ENCODE measurements around the gene ATP23. TPM values are rescaled to one million over a fixed set of nuclear protein-coding genes. Genes with fewer than 3 reads are reported as not detected.

The ATP23 gene
- polyA plus RNA-seq, 3 donors: 4.3 to 11.0 (median 7.6) TPM

GRCh38 chr12:57952766-57953165 is 11.4 kb downstream of the ATP23 start:
- H3K27ac ChIP-seq (ENCODE audit: low read depth, low read length): no peak overlapping the region
- WGBS, 3 donors: 93 to 98% (median 94%) methylated on average over 2 of the region's 2 CpGs

- WGBS, 3 donors: 96 to 100% (median 98%) methylated on average over 1 of the region's 1 CpG
- H3K27ac ChIP-seq (ENCODE audit: low read depth, low read length): no peak overlapping the region
These were observed 13.4 kb downstream of the ATP23 start for GRCh38 chr12:57954768-57955167.

- WGBS, 3 donors: 96 to 100% (median 98%) methylated on average over 6 of the region's 6 CpGs
- no peak overlapping the region for H3K27ac ChIP-seq (ENCODE audit: low read depth, low read length)
These were observed 16.8 kb downstream of the ATP23 start for GRCh38 chr12:57958061-57958657.

GRCh38 chr12:57964421-57964820 is 23.1 kb downstream of the ATP23 start:
- no peak overlapping the region for H3K27ac ChIP-seq (ENCODE audit: low read depth, low read length)
- 70 to 78% (median 71%) methylated on average over 1 of the region's 1 CpG for WGBS, 3 donors

- no peak overlapping the region for H3K27ac ChIP-seq (ENCODE audit: low read depth, low read length)
- WGBS, 3 donors: 87 to 93% (median 91%) methylated on average over 8 of the region's 8 CpGs
These were observed 24.4 kb downstream of the ATP23 start for GRCh38 chr12:57965766-57966165.

GRCh38 chr12:57966536-57966935 is 25.2 kb downstream of the ATP23 start:
- H3K27ac ChIP-seq (ENCODE audit: low read depth, low read length): no peak overlapping the region

- WGBS, 3 donors: 25 to 36% (median 36%) methylated on average over 6 of the region's 6 CpGs
- H3K27ac ChIP-seq (ENCODE audit: low read depth, low read length): no peak overlapping the region
These were observed 41.9 kb downstream of the ATP23 start for GRCh38 chr12:57983146-57983857.

GRCh38 chr12:57983858-57984505 is 42.6 kb downstream of the ATP23 start:
- 78 to 86% (median 79%) methylated on average over 6 of the region's 6 CpGs for WGBS, 3 donors
- no peak overlapping the region for H3K27ac ChIP-seq (ENCODE audit: low read depth, low read length)

GRCh38 chr12:57984629-57985151 is 43.3 kb downstream of the ATP23 start:
- H3K27ac ChIP-seq (ENCODE audit: low read depth, low read length): no peak overlapping the region
- 87 to 93% (median 90%) methylated on average over 16 of the region's 16 CpGs for WGBS, 3 donors

- H3K27ac ChIP-seq (ENCODE audit: low read depth, low read length): no peak overlapping the region
These were observed 44.3 kb downstream of the ATP23 start for GRCh38 chr12:57985685-57986084.

GRCh38 chr12:57989838-57990237 is 48.5 kb downstream of the ATP23 start:
- H3K27ac ChIP-seq (ENCODE audit: low read depth, low read length): no peak overlapping the region

- whole genome bisulfite sequencing, 3 donors: 97 to 99% (median 98%) methylated on average over 6 of the region's 6 CpGs
These were observed 49.0 kb downstream of the ATP23 start for GRCh38 chr12:57990241-57990883.

GRCh38 chr12:57992001-57992400 is 50.6 kb downstream of the ATP23 start:
- 61 to 96% (median 66%) methylated on average over 2 of the region's 2 CpGs for WGBS, 3 donors
- H3K27ac ChIP-seq (ENCODE audit: low read depth, low read length): no peak overlapping the region

More at GRCh38 chr12:57990241-57990883, 49.0 kb downstream of the ATP23 start:
- no peak overlapping the region for H3K27ac ChIP-seq (ENCODE audit: low read depth, low read length)

GRCh38 chr12:57993030-57993429 is 51.7 kb downstream of the ATP23 start:
- 65 to 94% (median 92%) methylated on average over 1 of the region's 1 CpG for WGBS, 3 donors
- no peak overlapping the region for H3K27ac ChIP-seq (ENCODE audit: low read depth, low read length)

- WGBS, 3 donors: 76 to 77% (median 76%) methylated on average over 3 of the region's 3 CpGs
- H3K27ac ChIP-seq (ENCODE audit: low read depth, low read length): no peak overlapping the region
These were observed 52.5 kb downstream of the ATP23 start for GRCh38 chr12:57993834-57994233.

- H3K27ac ChIP-seq (ENCODE audit: low read depth, low read length): no peak overlapping the region
- WGBS, 3 donors: 84 to 91% (median 91%) methylated on average over 2 of the region's 2 CpGs
These were observed 55.2 kb downstream of the ATP23 start for GRCh38 chr12:57996520-57996919.

GRCh38 chr12:57998251-57998650 is 56.9 kb downstream of the ATP23 start:
- no peak overlapping the region for H3K27ac ChIP-seq (ENCODE audit: low read depth, low read length)

- no peak overlapping the region for H3K27ac ChIP-seq (ENCODE audit: low read depth, low read length)
- 88 to 94% (median 94%) methylated on average over 2 of the region's 2 CpGs for WGBS, 3 donors
These were observed 59.1 kb downstream of the ATP23 start for GRCh38 chr12:58000499-58000898.

- H3K27ac ChIP-seq (ENCODE audit: low read depth, low read length): no peak overlapping the region
- 87 to 95% (median 95%) methylated on average over 4 of the region's 4 CpGs for WGBS, 3 donors
These were observed 66.5 kb downstream of the ATP23 start for GRCh38 chr12:58007875-58008274.
